Posterior vena cava (tissue), 2 donors: ENCODE measurements around the gene ARPP21. TPM values are rescaled to one million over a fixed set of nuclear protein-coding genes. Genes with fewer than 3 reads are reported as not detected.

Source experiments
- DNase-seq: peaks from one replicate; pipeline ENCODE4 v3.0.0-alpha.2; 2020; ENCODE audit warnings: low spot score
- intact Hi-C, 2 donors: fragments of 100-400 bp; cut with DNase I; formaldehyde crosslinking; loops; one replicate each; pipeline versions ENCODE4 v1.14.1 to v1.14.2; 2022 to 2023
- total RNA-seq, 2 donors: library from RNA; stranded (reverse); fragmentation: NEBNext Ultra II Directional; extraction: Animal tissue kit (Norgen Biotek cat#: 25700); gene quantifications; one replicate each; pipeline ENCODE4 v1.2.1, GENCODE V29; 2021
- donor health status: DM: yes; HTN: yes; CAD: no.
- donor health status: DM: yes; HTN: yes; CAD: no.

The ARPP21 gene
- total RNA-seq, 2 donors from 2014 or later: not detected

DNA sequence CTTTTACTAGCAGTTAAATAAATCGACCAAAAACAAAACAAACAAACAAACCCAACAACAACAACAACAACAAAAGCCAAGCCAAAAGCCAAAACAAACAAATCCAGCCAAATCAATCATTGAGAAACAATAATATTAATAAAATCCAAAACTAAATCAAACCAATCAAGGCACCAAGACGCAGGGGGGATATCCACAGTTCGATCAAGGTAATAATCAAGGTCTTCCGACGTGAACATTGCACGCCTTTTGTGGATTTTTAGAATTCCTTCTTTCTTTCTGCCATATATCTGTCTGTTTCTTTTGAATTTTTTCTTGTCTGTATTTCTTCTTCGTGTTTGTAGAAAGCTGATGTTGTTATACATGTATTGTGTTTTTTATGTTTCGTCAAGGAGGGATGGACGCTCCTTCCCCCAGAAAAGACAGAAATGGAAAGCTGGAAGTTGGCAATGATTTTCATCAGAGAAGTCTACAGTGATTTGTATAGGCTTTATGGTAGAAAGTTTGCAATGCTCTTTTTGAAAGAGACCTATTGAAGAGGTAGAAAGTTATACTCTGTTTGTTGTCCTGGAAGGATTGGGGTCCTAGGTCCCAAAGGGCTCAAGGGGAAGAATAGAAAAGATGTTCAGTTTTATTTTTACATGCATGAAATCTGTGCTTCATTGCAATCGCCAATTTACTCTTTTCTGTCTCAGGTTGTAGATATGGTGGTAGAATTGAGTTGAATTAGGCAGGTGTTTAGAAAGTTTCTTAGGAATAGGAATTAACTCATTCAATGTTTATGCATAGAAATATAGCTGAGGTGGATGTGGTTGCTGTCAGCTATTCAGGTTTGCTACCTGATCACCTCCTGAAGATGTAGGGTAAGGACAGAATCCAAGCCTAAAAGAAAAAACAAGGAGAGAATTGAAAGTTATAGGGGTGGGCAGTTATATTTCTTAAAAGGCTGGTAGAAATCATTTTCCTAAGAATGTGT, 1.2 kb downstream of the ARPP21 start:
- no peak for DNase-seq
- intact Hi-C loops: loop anchor here in 1 of 2 donors (10.0 kb wide), 1 partner anchor 1134 kb away; no protein-coding TSS in a partner anchor

DNA sequence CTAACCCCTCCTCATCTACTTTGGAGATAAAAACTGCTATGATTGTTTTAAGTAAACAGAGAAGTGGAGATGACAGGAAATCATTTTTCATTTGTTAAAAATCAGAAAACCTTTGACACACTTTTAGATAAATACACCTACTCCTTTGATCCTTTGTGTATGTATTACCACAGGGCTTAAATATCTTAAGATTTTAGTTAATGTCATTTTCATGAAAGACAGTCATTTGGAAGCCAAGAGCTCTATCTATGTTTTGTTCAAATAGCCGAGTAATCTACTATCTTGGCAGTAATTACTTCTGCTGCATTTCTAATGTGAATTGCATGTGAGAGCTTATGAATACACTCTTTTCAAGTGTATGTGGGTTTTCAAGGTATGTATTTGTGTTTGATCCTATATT, 2.0 kb downstream of the ARPP21 start:
- DNase-seq: no peak
- intact Hi-C loops: loop anchor here in 1 of 2 donors (10.0 kb wide), 1 partner anchor 1133 kb away; no protein-coding TSS in a partner anchor

DNA sequence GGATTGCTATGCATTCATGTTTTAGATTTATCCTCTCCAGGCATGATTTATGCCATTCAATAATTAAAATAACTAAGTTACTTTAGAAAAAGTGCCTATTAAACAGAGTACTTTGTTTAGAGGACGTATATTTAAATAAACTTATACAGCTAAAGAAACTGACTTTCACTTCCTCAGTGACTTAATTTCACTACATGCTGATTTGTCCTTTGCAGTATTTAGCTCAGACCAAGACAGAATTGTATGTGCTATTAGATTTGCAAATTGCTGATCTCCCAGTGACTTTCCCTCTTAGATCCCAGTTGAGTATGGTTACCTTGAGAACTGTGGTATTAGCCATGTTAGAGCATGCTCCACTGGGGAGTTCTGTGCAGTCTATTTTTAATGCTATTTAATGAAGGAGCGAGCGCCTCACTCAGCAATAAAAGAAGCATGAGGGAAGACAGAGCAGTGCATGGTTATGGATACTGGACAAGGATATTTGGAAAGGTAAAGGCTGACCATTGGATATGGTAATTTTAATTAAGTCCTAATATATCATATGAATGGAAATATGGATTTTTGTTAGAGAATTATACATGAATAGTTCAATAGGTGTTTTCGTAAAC, 2.7 kb downstream of the ARPP21 start:
- intact Hi-C loops: loop anchor here in 1 of 2 donors (10.0 kb wide), 1 partner anchor 1133 kb away; no protein-coding TSS in a partner anchor
- DNase-seq: no peak

DNA sequence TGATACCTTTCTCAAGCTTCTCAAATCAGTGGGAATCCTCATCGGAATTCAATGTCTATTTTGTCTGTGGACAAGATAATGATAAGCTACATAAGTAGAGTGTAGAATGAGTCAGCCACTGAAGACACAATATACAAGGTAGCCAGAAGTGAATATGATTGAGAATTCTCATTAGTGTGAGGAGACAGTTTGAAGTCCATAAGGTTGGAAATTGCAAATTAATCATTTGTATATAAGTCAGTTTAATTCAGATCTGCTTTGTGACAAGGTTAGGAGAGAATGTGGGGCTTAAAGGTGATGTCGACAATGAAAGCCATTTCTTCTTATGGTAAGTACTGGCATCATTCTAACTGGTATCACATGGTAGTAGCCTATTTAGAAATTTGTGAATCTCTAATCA, 4.2 kb downstream of the ARPP21 start:
- DNase-seq: no peak
- intact Hi-C loops: loop anchor here in 1 of 2 donors (10.0 kb wide), 1 partner anchor 1131 kb away; no protein-coding TSS in a partner anchor

DNA sequence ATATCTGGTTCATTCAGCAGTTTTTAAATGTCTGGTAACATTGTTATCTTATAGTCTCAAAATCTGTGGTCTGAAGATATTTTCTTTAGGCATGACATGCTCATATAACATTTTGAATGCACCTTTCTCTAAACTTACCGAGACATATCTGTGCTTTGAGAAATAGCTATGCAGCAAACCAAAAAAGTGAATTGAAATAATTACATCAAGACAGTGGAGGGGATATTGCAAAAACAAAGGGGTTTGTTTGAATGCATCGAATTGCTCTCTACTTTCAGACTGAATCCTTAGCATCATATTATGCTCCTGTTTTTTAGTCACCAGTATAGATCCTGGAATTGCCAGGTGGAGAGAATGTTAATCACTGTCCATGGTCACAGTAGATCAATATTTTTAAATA, 5.1 kb downstream of the ARPP21 start:
- intact Hi-C loops: loop anchor here in 1 of 2 donors (10.0 kb wide), 1 partner anchor 1130 kb away; no protein-coding TSS in a partner anchor
- DNase-seq: no peak

DNA sequence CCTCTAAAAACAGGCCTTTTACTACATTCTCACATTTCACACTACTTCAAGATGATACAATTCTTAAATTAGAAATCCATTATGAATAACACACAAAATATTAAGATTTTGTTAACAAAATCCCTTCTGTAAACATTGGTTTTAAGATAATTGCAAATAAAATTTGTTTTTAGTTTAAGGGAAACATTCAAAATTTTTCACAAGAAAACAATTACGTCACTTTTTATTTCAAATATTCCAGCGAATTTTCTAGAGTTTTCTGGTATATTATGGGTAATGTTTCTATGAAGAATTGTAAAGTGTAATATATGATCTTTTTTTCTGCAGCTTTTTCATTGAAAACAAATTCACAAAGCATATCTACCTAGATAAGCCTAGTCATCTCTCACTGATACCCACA, 5.9 kb downstream of the ARPP21 start:
- intact Hi-C loops: loop anchor here in 1 of 2 donors (10.0 kb wide), 1 partner anchor 1130 kb away; no protein-coding TSS in a partner anchor
- DNase-seq: no peak

DNA sequence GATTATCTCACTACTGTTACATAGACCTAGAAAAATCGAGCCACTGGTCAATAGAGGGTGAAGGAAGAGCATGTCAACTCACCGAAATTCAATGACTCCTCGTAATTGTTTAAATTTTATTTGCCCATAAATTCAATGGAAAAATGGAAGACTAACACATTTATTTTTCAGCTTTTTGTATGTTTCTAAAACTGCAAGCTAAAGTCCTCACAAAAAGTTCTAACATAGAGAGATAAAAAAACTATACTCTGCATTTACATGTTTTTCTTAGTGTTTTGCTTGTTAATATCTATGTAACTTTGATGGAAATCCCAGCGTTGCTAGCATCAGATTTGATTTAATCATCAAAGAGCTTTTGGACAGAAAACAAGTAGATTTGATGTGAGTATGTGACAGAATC, 6.8 kb downstream of the ARPP21 start:
- no peak for DNase-seq
- intact Hi-C loops: loop anchor here in 1 of 2 donors (10.0 kb wide), 1 partner anchor 1129 kb away; no protein-coding TSS in a partner anchor

DNA sequence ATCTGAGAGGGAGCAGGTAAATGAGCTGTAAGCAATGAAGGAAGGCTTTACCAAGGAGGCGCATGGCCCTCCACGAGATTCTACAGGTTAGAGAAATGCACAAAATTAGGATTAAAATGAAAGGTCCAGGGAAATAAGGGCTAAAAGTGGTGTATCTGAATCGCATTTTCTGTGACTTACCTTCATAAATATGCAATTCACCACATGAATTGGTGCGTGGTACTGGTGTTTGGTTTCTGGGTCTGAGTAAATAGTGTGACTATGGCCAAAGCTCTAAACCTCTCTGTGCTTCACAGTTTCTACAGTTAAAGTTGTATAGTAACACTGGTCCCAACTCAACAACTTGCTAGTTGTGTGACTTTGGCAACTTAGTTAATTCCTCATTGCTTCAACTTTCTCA, 8.1 kb downstream of the ARPP21 start:
- intact Hi-C loops: loop anchor here in 1 of 2 donors (10.0 kb wide), 1 partner anchor 1127 kb away; no protein-coding TSS in a partner anchor
- no peak for DNase-seq

DNA sequence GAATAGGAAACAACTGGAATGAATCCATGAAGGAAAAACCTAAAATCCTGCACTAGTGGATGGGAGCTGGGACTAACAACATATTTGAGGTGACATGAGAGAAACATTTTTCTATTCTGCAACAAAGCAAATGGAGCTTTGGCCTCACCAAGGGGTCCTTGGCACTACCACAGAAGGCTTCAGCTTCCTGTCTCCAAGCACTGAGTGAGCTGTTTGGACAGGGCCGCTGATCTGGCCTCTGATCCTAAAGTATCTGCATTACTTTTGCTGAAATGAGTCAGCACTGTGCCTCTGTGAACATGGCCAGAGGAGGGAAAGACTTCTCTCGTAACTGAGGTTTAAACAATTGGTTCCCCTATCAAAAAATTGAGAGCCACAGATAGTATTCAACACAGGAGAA, 9.0 kb downstream of the ARPP21 start:
- DNase-seq: no peak
- intact Hi-C loops: loop anchor here in 1 of 2 donors (10.0 kb wide), 1 partner anchor 1126 kb away; no protein-coding TSS in a partner anchor

DNA sequence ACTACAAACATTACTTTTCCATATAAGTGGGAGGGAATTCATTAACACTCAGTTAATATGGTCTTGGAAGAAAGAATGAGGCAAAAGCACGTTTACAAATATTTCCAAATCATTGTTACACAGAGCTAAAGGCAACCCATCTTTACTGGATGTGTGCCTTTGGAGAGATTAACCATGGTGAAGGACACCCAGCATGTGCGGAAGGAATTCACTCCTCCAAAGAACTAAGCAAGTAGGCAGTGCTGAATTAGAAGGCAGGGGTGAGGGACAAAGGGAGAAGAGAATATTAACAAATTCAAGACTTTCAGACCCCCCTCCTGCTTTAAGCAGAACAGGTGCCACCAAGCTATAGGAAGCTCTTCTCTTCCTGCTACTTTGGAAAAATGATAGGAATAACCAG, 10.1 kb downstream of the ARPP21 start:
- no peak for DNase-seq
- intact Hi-C loops: loop anchor here in 1 of 2 donors (10.0 kb wide), 1 partner anchor 1125 kb away; no protein-coding TSS in a partner anchor

DNA sequence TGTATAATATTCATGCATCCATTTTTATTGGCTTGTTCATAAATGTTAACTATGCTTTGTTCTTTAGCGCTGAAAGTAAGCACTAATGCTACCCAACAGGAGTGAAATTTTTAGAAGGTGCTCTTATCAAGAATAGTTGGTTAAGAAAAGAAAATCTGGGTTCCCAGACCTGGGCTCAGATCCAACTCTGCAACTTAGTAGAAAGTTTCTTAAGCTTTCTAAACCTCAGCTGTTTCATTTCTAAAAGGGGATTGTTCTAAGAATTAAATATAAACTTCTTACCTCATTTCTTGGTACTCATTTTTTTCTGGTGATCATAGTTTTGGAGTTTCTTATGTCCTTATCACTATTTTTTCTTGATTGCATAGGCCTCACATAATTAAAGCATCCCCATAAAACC, 12.1 kb downstream of the ARPP21 start:
- no peak for DNase-seq
- intact Hi-C loops: no loop called here

DNA sequence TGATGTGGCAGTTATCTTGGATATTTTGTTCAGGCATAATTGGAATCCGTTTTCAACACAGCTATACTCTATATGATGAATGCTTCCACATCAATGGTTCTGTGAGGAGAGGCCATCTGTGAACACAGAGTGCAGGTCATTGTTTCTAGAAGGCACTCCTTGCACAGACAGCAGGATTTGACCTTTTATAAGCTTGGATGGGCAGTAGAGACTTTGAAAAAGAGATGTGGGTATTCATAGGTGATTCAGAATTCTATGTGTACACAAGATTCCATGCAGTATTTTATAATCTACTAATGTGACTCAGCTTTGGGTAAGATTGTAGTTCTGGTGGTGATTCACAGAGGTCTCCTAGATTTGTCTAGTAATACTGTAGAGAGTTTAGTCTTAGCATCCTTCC, 12.5 kb downstream of the ARPP21 start:
- no peak for DNase-seq
- intact Hi-C loops: no loop called here

DNA sequence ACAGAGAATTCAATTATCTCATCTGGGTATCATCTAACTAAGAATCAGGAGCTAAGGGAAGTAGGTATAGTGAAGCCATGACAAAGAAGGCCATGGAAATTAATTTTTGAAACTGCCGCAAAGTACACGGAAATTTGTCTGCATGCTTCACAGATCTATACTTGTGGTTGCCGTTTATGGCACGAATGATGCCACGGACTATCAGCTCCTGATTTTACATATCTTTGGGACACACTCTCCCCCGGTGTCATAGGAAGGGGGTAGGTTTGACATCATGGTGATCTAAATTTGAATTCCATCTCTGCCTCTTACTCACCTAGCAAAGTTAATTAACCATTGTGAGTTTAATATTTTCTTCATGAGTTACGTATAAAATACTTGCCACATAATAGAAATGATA, 14.0 kb downstream of the ARPP21 start:
- no peak for DNase-seq
- intact Hi-C loops: no loop called here

DNA sequence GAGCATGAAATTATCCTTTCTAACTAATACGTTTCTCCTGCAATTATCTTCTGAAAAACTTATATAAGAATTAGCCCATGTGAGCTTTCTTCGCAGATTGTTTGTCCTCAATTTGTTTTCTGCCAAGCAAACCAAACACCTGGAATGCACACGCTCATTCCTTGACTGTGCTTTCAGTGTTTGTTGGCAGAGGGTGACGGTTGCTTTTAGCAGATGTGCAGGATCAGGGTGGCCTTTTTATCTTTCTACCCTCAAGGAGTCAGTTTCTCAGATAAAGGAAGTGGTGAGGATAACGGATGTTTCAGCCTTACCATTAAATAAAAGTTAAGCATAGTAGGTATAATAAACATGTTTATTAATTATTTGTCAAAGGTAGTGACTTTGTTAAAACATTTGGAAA, 15.2 kb downstream of the ARPP21 start:
- intact Hi-C loops: no loop called here
- no peak for DNase-seq

DNA sequence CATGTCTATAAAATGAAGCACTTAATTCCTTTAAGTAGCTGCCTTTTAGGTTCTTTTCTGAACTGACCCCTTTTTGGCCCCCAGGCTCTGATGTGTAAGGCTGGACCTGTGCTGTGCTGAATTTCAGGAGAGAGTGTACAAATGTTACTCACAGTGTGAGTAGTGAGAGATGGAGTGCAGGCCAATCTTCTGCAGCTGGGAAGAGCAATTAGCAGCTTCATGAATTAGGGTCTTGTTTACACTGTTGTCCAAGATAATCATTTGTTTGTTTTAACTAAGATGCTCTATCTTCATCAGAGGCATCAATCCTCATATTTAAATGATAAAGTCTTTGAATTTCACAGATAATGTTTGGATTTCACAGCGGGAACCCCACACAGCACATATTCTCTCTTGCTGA, 19.4 kb downstream of the ARPP21 start:
- DNase-seq: no peak
- intact Hi-C loops: no loop called here

DNA sequence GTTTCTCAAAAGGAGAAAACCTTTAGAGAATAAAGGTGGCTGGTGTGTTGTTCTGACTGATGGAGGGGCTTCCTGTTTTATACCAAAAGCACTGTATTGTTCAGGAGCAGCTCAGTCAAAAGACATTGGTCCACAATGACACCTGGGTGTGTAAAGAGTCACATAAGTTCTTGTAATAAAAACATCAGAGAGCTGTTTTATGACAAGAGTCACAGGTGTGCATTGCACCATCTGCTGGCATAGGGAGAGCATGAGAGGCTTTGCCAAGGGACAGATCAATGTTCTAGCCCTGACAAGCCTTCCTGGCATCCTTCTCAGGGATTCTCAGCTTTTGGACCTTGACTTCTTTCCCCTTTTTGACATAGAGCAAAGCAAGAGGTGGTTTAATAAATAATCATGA, 20.4 kb downstream of the ARPP21 start:
- intact Hi-C loops: no loop called here
- no peak for DNase-seq

DNA sequence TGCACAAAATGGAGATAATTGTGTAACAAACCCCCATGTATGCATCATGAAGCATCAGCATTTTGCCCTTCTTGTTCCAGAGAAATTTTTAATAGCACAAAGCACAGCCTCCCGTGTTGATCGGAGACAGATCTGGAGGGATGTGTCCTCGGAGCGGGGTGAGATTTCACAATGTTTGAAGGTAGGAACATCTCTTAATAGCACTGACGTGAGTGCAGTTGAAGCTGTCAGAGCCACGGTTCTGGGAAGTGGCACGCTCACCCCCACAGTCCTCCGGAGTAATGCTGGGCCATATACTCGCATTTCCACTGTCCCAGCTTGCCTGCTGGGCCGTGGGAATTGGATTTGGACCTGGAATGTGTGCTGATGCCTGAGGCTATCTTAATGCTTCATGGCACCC, 24.1 kb downstream of the ARPP21 start:
- intact Hi-C loops: no loop called here
- no peak for DNase-seq

DNA sequence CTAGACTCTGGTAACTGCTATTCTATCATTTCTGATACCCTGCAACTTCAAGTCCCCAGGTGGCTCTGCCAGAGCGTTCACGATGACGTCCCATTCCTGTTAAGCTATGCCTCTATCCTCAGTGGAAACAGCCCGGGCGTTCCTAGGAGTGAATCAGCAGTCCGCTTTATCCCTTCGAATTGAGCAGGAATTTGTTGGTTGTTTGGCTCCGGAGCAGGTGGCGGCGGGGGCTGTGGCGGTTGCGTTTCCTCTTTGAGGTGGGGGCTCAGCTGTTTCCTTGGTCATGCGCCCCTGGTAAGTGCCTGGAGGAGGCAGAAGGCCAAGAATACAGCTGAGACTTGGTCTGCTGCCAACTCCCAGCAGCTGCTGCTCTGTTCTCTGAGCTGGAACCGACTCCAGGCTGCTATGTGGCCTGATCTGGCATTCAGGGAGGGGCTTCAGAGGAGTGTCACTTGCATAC, 25.2 kb downstream of the ARPP21 start:
- no peak for DNase-seq
- intact Hi-C loops: no loop called here

DNA sequence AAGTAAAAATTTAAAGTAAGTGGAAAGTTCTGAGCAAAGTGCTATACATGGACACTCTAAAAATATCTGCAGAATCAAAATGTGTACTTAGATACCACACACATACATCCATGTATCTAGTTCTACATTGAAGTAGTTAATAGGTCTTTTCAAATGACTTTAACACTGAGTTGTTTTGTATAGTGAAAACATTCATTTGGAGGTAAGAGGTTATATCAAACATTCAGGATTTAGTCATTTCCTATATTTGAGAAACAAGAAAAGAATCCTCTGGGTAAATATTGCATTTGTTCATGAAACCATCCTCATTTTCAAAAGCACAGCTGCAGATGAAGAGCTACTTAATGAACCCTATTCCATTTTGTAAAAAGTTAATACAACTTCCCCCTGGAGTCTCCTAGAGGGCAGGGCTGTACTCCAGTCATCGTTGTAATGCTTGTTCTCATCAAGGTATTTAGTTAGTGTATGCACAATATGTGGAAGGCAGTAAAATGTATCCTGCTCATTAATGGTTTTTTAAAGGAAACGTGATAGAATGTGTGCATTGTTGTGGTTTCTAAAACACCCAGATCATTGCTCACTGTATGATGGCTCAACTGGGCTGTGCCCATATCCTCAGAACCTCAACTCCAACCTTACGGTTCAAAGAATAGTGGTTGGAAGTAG, 26.2 kb downstream of the ARPP21 start:
- no peak for DNase-seq
- intact Hi-C loops: no loop called here
